ENCODE results near the gene AXIN1. TPM values are rescaled to one million over a fixed set of nuclear protein-coding genes. Genes with fewer than 3 reads are reported as not detected.

The AXIN1 gene
- total and polyA plus RNA-seq, 9 of the 15 experiments (the other 6 are each of a cell fraction or from before 2014, with no cell fraction given), result 0.42 to 58.0 (median 25.9) TPM

DNA sequence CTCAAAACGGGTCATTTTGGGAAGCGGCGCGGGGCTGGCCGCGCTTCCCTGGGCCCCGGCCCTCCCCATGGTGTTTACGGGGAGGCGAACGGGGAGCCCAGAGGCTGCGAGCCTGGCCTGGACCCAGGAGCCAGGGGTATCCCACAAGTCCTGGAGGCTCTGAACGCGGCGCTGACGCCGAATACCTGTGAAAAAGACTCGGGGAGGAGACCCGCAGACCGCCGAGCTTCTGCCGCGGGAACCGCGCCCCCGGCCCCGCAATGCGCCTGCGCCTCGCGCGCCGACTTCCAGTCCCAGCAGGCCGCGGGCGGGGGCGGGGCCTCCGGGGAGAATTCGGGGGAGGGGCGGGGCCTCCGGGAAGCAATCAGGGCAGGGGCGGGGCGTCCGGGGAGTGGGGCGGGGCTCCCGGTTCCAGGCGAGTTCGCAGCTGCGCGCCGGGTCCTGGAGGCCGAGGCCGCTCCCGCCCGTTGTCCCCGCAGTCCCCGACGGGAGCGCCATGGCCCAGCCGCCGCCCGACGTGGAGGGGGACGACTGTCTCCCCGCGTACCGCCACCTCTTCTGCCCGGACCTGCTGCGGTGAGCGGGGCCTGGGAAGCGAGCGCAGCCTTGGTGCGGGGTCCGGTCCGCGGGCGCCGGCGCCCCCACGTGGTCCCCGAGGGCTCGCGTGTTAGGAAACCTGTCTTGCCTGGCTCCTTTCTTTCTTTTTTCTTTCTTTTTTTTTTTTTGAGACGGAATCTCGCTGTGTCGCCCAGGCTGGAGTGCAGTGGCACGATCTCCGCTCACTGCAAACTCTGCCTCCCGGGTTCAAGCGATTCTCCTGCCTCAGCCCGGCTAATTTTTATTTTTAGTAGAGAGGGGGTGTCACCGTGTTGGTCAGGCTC, 49.2 kb upstream of the AXIN1 start, which contains the start of gene DECR2 (continued):
- no peak for TF ChIP-seq ZC3H8 (IDR thresholded peaks at IDR 0.05)
- TF ChIP-seq, protein P1, sequence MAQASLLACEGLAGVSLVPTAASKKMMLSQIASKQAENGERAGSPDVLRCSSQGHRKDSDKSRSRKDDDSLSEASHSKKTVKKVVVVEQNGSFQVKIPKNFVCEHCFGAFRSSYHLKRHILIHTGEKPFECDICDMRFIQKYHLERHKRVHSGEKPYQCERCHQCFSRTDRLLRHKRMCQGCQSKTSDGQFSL (CRISPR knock-in tag; IDR thresholded peaks at IDR 0.05), result peak; percentile 62; the same call in 1 of the 2 replicates
- TF ChIP-seq, protein P1 (tag; IDR thresholded peaks at IDR 0.05), result no peak
- peak; percentile 82 for TF ChIP-seq POLR2A (conservative IDR thresholded peaks at IDR 0.05)
- TF ChIP-seq, protein P2, sequence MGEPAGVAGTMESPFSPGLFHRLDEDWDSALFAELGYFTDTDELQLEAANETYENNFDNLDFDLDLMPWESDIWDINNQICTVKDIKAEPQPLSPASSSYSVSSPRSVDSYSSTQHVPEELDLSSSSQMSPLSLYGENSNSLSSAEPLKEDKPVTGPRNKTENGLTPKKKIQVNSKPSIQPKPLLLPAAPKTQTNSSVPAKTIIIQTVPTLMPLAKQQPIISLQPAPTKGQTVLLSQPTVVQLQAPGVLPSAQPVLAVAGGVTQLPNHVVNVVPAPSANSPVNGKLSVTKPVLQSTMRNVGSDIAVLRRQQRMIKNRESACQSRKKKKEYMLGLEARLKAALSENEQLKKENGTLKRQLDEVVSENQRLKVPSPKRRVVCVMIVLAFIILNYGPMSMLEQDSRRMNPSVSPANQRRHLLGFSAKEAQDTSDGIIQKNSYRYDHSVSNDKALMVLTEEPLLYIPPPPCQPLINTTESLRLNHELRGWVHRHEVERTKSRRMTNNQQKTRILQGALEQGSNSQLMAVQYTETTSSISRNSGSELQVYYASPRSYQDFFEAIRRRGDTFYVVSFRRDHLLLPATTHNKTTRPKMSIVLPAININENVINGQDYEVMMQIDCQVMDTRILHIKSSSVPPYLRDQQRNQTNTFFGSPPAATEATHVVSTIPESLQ (CRISPR knock-in tag; IDR thresholded peaks at IDR 0.05), result peak; percentile 60; the same call in 1 of the 2 replicates
- peak; percentile 87 for TF ChIP-seq U2AF1 (optimal IDR thresholded peaks at IDR 0.05; ENCODE audit: low read depth, low read length)
- no peak for TF ChIP-seq ZNF707 (CRISPR knock-in tag; conservative IDR thresholded peaks at IDR 0.05)
- TF ChIP-seq SMARCA5 (IDR thresholded peaks at IDR 0.05), result no peak
- TF ChIP-seq, protein P3, sequence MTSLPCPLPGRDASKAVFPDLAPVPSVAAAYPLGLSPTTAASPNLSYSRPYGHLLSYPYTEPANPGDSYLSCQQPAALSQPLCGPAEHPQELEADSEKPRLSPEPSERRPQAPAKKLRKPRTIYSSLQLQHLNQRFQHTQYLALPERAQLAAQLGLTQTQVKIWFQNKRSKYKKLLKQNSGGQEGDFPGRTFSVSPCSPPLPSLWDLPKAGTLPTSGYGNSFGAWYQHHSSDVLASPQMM (CRISPR knock-in tag; IDR thresholded peaks at IDR 0.05), result no peak
- no peak for TF ChIP-seq DNMT1 (IDR thresholded peaks at IDR 0.05)
- no peak for TF ChIP-seq TFAM (CRISPR knock-in tag; conservative IDR thresholded peaks at IDR 0.05)
- TF ChIP-seq PHB2 (IDR thresholded peaks at IDR 0.05; ENCODE audit: low read depth), result peak; percentile 53; the same call in 1 of the 2 replicates
- no peak for TF ChIP-seq CSDE1 (IDR thresholded peaks at IDR 0.05)
- no peak for TF ChIP-seq ARHGAP35 (IDR thresholded peaks at IDR 0.05; ENCODE audit: partially characterized antibody)
- peak; percentile 41; the same call in 1 of the 2 replicates for TF ChIP-seq GABPB1 (CRISPR knock-in tag; IDR thresholded peaks at IDR 0.05)
- TF ChIP-seq SMARCB1 (IDR thresholded peaks at IDR 0.05; ENCODE audit: insufficient read length, low read depth), result no peak
- TF ChIP-seq NFIX (CRISPR knock-in tag; IDR thresholded peaks at IDR 0.05; ENCODE audit: low read depth), result no peak
- TF ChIP-seq, protein P4, sequence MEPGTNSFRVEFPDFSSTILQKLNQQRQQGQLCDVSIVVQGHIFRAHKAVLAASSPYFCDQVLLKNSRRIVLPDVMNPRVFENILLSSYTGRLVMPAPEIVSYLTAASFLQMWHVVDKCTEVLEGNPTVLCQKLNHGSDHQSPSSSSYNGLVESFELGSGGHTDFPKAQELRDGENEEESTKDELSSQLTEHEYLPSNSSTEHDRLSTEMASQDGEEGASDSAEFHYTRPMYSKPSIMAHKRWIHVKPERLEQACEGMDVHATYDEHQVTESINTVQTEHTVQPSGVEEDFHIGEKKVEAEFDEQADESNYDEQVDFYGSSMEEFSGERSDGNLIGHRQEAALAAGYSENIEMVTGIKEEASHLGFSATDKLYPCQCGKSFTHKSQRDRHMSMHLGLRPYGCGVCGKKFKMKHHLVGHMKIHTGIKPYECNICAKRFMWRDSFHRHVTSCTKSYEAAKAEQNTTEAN (CRISPR knock-in tag; IDR thresholded peaks at IDR 0.05), result no peak; the same call in 1 of the 2 replicates
- peak; percentile 77; the same call in 1 of the 2 replicates for TF ChIP-seq ZNF263 (CRISPR knock-in tag; IDR thresholded peaks at IDR 0.05; ENCODE audit: borderline replicate concordance)
- no peak for TF ChIP-seq ILK (tag; IDR thresholded peaks at IDR 0.05; ENCODE audit: borderline replicate concordance, low read depth)
- peak; percentile 84; the same call in 1 of the 2 replicates for TF ChIP-seq PHF8 (IDR thresholded peaks at IDR 0.05; ENCODE audit: borderline replicate concordance, low read length)
- TF ChIP-seq ZNF695 (CRISPR knock-in tag; IDR thresholded peaks at IDR 0.05), result no peak

Measured in K562 (cell line).